Heart left ventricle (tissue), 13 donors: Measurements from ENCODE around the gene ZNF750.

Experiments
- POLR2A ChIP-seq, 2 donors: fragments of 450-650 bp; IDR thresholded peaks; one replicate each; pipeline ENCODE4 v1.6.1; 2017; ENCODE audit warnings: antibody characterized with exemption in 2 of 2, mild to moderate bottlenecking in 2 of 2, moderate library complexity in 2 of 2
- TF ChIP-seq, protein P1 (sequence below), 12 donors: fragments of 200-600 bp; sonication (generic) in 4 of 12; IDR thresholded peaks; one replicate each; pipeline versions ENCODE4 v1.5.0 to v1.8.0; 2018 to 2022; ENCODE audit warnings: antibody characterized with exemption in 12 of 12, mild to moderate bottlenecking in 5 of 12
- donor health status: ischemic (EF 13 %, LVEDD 7.1; RV severe dilation, severe dysfunction).
- donor health status: DM: no; HTN: yes; CAD: no.
- donor health status: DM: no; HTN: no; CAD: no.
- donor health status: ischemic (EF 25% LVEDD 6.9; RV normal size, moderate dysfunction).
- donor health status: ischemic (EF 25% LVEDD 5.7; RV mildly dilated, moderate dysfunction).
- donor health status: ischemic (EF 35%, LVEDD 5.7; RV mildly dilated, moderate dysfunction).
- donor health status: nonischemic (EF 11% LVEDD 7.7; RV severe dilation, severe dysfunction).
- donor health status: DM: yes; HTN: yes; CAD: no.
- donor health status: PGD.
- donor health status: ischemic (EF 29% LVEDD 5.4; RV normal size, mild dysfunction).
- donor health status: nonischemic (EF 23%, LVEDD 6.1; RV moderate dilation, normal function).

GRCh38 chr17:82843904-82844680, 4.3 kb upstream of the ZNF750 start:
- TF ChIP-seq, protein P1, sequence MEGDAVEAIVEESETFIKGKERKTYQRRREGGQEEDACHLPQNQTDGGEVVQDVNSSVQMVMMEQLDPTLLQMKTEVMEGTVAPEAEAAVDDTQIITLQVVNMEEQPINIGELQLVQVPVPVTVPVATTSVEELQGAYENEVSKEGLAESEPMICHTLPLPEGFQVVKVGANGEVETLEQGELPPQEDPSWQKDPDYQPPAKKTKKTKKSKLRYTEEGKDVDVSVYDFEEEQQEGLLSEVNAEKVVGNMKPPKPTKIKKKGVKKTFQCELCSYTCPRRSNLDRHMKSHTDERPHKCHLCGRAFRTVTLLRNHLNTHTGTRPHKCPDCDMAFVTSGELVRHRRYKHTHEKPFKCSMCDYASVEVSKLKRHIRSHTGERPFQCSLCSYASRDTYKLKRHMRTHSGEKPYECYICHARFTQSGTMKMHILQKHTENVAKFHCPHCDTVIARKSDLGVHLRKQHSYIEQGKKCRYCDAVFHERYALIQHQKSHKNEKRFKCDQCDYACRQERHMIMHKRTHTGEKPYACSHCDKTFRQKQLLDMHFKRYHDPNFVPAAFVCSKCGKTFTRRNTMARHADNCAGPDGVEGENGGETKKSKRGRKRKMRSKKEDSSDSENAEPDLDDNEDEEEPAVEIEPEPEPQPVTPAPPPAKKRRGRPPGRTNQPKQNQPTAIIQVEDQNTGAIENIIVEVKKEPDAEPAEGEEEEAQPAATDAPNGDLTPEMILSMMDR (IDR thresholded peaks at IDR 0.05), result no peak
- TF ChIP-seq POLR2A (IDR thresholded peaks at IDR 0.05), result no peak
